Measurements from ENCODE around the gene HDDC2.

Gene HDDC2

GRCh38 chr6:125233202-125233601 lies 68.6 kb downstream of the HDDC2 start:
- DNase-seq (ENCODE audit: low read depth): no peak

DNA sequence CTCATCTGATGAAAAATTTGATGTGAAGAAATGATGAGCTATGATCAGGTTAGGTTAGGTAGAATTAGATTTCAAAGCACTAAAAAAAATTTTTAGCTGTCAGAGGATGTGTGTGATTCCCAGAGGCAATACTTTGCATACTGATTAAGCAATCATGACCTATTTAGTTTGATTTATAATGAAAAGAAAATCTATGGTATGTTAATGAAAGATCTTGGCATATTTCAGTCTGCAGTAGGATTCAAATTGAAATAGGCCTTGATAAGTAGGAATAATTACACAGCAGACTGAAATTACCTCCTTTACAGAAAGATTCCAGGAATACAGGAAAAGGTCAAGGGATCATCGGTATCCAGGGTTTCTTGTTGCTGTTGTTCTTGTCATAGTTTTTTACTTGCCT lies 69.3 kb downstream of the HDDC2 start:
- no peak for DNase-seq (ENCODE audit: low read depth)

GRCh38 chr6:125231574-125232343 lies 70.0 kb downstream of the HDDC2 start:
- no peak for DNase-seq (ENCODE audit: low read depth)

GRCh38 chr6:125231133-125231532 lies 70.6 kb downstream of the HDDC2 start:
- no peak for DNase-seq (ENCODE audit: low read depth)

- DNase-seq (ENCODE audit: low read depth): no peak
Measured at GRCh38 chr6:125230674-125231073, 71.1 kb downstream of the HDDC2 start.

DNA sequence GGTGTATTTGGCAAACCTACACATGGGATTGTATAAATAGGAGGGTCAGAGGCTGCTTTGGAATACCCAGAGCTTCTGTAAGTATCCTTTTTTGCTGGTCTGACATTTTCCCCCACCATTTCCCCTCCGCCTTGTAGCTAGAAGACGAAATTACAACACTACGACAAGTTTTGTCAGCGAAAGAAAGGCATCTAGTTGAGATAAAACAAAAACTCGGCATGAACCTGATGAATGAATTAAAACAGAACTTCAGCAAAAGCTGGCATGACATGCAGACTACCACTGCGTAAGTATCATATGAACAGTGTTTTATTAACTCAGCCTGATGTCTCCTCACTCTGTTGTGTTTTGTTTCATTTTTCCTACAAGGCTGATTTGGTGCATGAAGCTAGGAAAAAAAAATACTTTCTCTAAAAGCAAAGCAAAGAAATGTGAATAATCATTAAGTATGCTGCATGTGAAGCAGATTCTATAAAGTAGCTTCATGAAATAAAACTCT lies 72.7 kb downstream of the HDDC2 start:
- DNase-seq (ENCODE audit: low read depth): no peak

DNA sequence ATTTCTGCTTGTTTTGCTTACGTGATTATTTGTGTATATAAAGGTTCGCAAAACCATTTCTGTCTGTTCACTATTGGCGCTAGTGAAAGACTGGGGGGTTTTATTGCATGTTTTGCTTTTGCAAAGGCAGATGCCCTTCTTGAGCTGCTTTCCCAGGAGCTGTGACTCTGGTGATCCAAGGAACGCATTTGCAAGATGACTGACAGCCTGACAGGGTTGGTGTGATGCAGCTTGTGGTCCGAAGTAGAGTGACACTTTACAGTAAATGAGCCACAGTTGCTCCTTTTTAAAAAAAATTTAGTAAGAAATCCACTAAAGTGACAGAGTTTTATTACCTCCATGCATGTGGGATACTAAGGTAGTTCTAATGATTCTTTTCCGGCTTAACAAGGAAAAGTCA lies 74.5 kb downstream of the HDDC2 start:
- no peak for DNase-seq (ENCODE audit: low read depth)

All from activated T-helper 1 cell treated with Interleukin-2 at 50 U/mL for 16 hours (primary cell).